ENCODE data around the gene JAKMIP2.

JAKMIP2 gene

GRCh38 chr5:147644460-147644859 is 138.1 kb downstream of the JAKMIP2 start:
- Histone ChIP-seq H3K4me2 (ENCODE audit: low read depth, low read length, poor library complexity, severe bottlenecking) (no peak overlapping the region), H3F3A (ENCODE audit: insufficient read depth) (no peaks in the 10 kb centered on the region), H4K20me1 (ENCODE audit: low read depth, low read length) (no peaks in the 10 kb centered on the region), H3K27me3 (ENCODE audit: low read length) (no peaks in the 10 kb centered on the region), H3K9me3 (ENCODE audit: insufficient read depth, low read length) (no peaks in the 10 kb centered on the region), H2AFZ (ENCODE audit: low read depth, low read length, severe bottlenecking) (no peak overlapping the region), H3K79me2 (ENCODE audit: insufficient read depth, low read length) (no peaks in the 10 kb centered on the region), H3K9ac (ENCODE audit: low read length) (no peak overlapping the region), H3K27ac (ENCODE audit: low read depth, low read length) (no peak overlapping the region), H3K4me3 (ENCODE audit: insufficient read depth, low read length, poor library complexity, severe bottlenecking) (no peak overlapping the region), H3K36me3 (ENCODE audit: low read length) (no peaks in the 10 kb centered on the region), H3K9me2 (replicated peaks; ENCODE audit: insufficient read depth, low read length) (no peaks in the 10 kb centered on the region)
- TF ChIP-seq, protein P1, sequence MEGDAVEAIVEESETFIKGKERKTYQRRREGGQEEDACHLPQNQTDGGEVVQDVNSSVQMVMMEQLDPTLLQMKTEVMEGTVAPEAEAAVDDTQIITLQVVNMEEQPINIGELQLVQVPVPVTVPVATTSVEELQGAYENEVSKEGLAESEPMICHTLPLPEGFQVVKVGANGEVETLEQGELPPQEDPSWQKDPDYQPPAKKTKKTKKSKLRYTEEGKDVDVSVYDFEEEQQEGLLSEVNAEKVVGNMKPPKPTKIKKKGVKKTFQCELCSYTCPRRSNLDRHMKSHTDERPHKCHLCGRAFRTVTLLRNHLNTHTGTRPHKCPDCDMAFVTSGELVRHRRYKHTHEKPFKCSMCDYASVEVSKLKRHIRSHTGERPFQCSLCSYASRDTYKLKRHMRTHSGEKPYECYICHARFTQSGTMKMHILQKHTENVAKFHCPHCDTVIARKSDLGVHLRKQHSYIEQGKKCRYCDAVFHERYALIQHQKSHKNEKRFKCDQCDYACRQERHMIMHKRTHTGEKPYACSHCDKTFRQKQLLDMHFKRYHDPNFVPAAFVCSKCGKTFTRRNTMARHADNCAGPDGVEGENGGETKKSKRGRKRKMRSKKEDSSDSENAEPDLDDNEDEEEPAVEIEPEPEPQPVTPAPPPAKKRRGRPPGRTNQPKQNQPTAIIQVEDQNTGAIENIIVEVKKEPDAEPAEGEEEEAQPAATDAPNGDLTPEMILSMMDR (IDR thresholded peaks at IDR 0.05; ENCODE audit: insufficient read depth, low read length, poor library complexity, severe bottlenecking) = no peak
- TF ChIP-seq EZH2phosphoT487 (conservative IDR thresholded peaks at IDR 0.05; ENCODE audit: low read length) = no peak

- no peaks in the 10 kb centered on the region for H4K20me1 ChIP-seq (ENCODE audit: low read depth, low read length)
- H3K9ac ChIP-seq (ENCODE audit: low read length) = no peak overlapping the region
- H3K27ac ChIP-seq (ENCODE audit: low read depth, low read length) = no peak overlapping the region
- no peak overlapping the region for H3K4me2 ChIP-seq (ENCODE audit: low read depth, low read length, poor library complexity, severe bottlenecking)
- no peaks in the 10 kb centered on the region for H3K27me3 ChIP-seq (ENCODE audit: low read length)
- H3K9me3 ChIP-seq (ENCODE audit: insufficient read depth, low read length) = no peaks in the 10 kb centered on the region
- no peak overlapping the region for H2AFZ ChIP-seq (ENCODE audit: low read depth, low read length, severe bottlenecking)
- no peaks in the 10 kb centered on the region for H3K9me2 ChIP-seq (replicated peaks; ENCODE audit: insufficient read depth, low read length)
- H3K79me2 ChIP-seq (ENCODE audit: insufficient read depth, low read length) = no peaks in the 10 kb centered on the region
- H3K4me3 ChIP-seq (ENCODE audit: insufficient read depth, low read length, poor library complexity, severe bottlenecking) = no peak overlapping the region
- TF ChIP-seq EZH2phosphoT487 (conservative IDR thresholded peaks at IDR 0.05; ENCODE audit: low read length) = no peak
- TF ChIP-seq, protein P1 (IDR thresholded peaks at IDR 0.05; ENCODE audit: insufficient read depth, low read length, poor library complexity, severe bottlenecking) = no peak
- H3K36me3 ChIP-seq (ENCODE audit: low read length) = no peaks in the 10 kb centered on the region
- no peaks in the 10 kb centered on the region for H3F3A ChIP-seq (ENCODE audit: insufficient read depth)
Observed at GRCh38 chr5:147643142-147643541, 139.4 kb downstream of the JAKMIP2 start.

DNA sequence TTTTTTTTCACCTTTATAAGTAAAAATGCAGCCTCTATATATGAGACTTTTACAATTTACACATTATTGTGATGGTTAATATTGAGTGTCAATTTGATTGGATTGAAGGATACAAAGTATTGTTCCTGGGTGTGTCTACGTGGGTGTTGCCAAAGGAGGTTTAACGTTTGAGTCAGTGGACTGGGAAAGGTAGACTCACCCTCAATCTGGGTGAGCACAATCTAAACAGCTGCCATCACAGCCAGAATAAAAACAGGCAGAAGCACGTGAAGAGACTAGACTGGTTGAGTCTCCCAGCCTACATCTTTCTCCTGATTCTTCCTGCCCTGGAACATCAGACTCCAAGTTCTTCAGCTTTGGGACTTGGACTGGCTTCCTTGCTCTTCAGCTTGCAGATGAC is 139.9 kb downstream of the JAKMIP2 start:
- Histone ChIP-seq H3K79me2 (ENCODE audit: insufficient read depth, low read length) (no peaks in the 10 kb centered on the region), H3K27ac (ENCODE audit: low read depth, low read length) (no peak overlapping the region), H3K36me3 (ENCODE audit: low read length) (no peaks in the 10 kb centered on the region), H3K9me2 (replicated peaks; ENCODE audit: insufficient read depth, low read length) (no peaks in the 10 kb centered on the region), H3K27me3 (ENCODE audit: low read length) (no peaks in the 10 kb centered on the region), H3K9me3 (ENCODE audit: insufficient read depth, low read length) (no peaks in the 10 kb centered on the region), H4K20me1 (ENCODE audit: low read depth, low read length) (no peaks in the 10 kb centered on the region), H3K4me3 (ENCODE audit: insufficient read depth, low read length, poor library complexity, severe bottlenecking) (no peak overlapping the region), H2AFZ (ENCODE audit: low read depth, low read length, severe bottlenecking) (no peak overlapping the region), H3K4me2 (ENCODE audit: low read depth, low read length, poor library complexity, severe bottlenecking) (no peak overlapping the region), H3K9ac (ENCODE audit: low read length) (no peak overlapping the region), H3F3A (ENCODE audit: insufficient read depth) (no peaks in the 10 kb centered on the region)
- no peak for TF ChIP-seq EZH2phosphoT487 (conservative IDR thresholded peaks at IDR 0.05; ENCODE audit: low read length)
- TF ChIP-seq, protein P1 (IDR thresholded peaks at IDR 0.05; ENCODE audit: insufficient read depth, low read length, poor library complexity, severe bottlenecking) = no peak

Measured in SU-DHL-6 (cell line).